Dermis blood vessel endothelial cell (primary cell): ENCODE results near the gene PRR5L. TPM values are rescaled to one million over a fixed set of nuclear protein-coding genes. Genes with fewer than 3 reads are reported as not detected.
A peak's percentile ranks its signal among the peaks of the same experiment; 100 is the strongest.

Experiments
- DNase-seq: peaks from one replicate; pipeline ENCODE4 v3.0.0; 2010
- total RNA-seq: library from RNA; depleted of rRNA; stranded (reverse); fragments of >200 nt; gene quantifications from 2 replicates; pipeline ENCODE4 v1.2.3, GENCODE V29; 2014

Gene PRR5L
- total RNA-seq, 1 donor from 2014 or later: 30.3 TPM

- DNase-seq: no peak
These were observed 30.7 kb downstream of the PRR5L start for GRCh38 chr11:36326524-36327419.

- DNase-seq: peak; percentile 9
These were observed 33.0 kb downstream of the PRR5L start for GRCh38 chr11:36328966-36329673.

GRCh38 chr11:36330411-36330810 lies 34.3 kb downstream of the PRR5L start:
- no peak for DNase-seq

- no peak for DNase-seq
These were observed 37.4 kb downstream of the PRR5L start for GRCh38 chr11:36333468-36333867.

GRCh38 chr11:36333897-36334296 lies 37.8 kb downstream of the PRR5L start:
- peak; percentile 30 for DNase-seq

- no peak for DNase-seq
These were observed 43.8 kb downstream of the PRR5L start for GRCh38 chr11:36339888-36340287.

GRCh38 chr11:36340897-36341296 lies 44.8 kb downstream of the PRR5L start:
- no peak for DNase-seq

- no peak for DNase-seq
These were observed 45.8 kb downstream of the PRR5L start for GRCh38 chr11:36341915-36342314.

GRCh38 chr11:36342327-36342726 lies 46.2 kb downstream of the PRR5L start:
- no peak for DNase-seq

GRCh38 chr11:36343436-36343835 lies 47.3 kb downstream of the PRR5L start:
- DNase-seq: no peak

GRCh38 chr11:36345084-36345511 lies 49.0 kb downstream of the PRR5L start:
- DNase-seq: no peak

- DNase-seq: no peak
These were observed 49.5 kb downstream of the PRR5L start for GRCh38 chr11:36345535-36346141.

GRCh38 chr11:36346562-36347383 lies 50.7 kb downstream of the PRR5L start:
- DNase-seq: no peak

GRCh38 chr11:36347384-36347906 lies 51.4 kb downstream of the PRR5L start:
- DNase-seq: no peak

GRCh38 chr11:36349351-36350136 lies 53.5 kb downstream of the PRR5L start:
- peak; percentile 80 for DNase-seq

GRCh38 chr11:36350137-36350513 lies 54.0 kb downstream of the PRR5L start:
- DNase-seq: no peak

GRCh38 chr11:36352922-36353321 lies 56.8 kb downstream of the PRR5L start:
- no peak for DNase-seq

- DNase-seq: no peak
These were observed 58.3 kb downstream of the PRR5L start for GRCh38 chr11:36354221-36355003.

GRCh38 chr11:36356201-36356600 lies 60.1 kb downstream of the PRR5L start:
- DNase-seq: no peak

GRCh38 chr11:36357831-36358230 lies 61.7 kb downstream of the PRR5L start:
- DNase-seq: no peak

GRCh38 chr11:36358436-36358835 lies 62.3 kb downstream of the PRR5L start:
- DNase-seq: no peak
